ENCODE measurements around the gene PLCH2. TPM values are rescaled to one million over a fixed set of nuclear protein-coding genes. Genes with fewer than 3 reads are reported as not detected.

Gene PLCH2
- total and polyA plus RNA-seq, 2 of the 13 experiments (the other 11 are each of a cell fraction or from before 2014, with no cell fraction given): 0.15 to 0.67 TPM

DNA sequence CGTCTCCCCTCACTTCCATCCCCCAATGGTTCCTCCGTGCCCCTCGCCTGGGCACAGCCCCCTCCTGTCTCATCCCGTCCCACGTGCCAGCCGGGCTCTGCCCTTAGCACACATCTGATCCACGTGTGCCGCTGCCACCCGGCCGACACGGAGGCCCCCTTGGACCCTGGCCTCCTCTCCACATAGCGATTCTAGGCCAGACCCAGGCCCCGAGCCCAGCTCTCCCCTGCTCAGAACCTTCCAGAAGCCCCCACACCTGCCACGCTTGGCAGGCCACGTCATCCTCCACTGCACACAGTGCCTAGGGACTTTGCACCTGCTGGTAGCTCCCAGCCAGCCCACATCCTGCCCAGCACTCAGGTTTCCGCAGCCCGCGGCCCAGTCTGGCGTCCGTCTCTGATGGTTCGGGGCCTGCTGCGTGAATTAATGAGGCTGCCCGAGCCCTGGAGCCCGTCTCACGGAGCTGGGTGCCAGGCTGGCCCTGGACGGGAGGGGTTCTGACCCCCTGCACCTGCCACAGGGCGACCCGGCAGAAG lies 20.1 kb downstream of the PLCH2 start (continued):
- TF ChIP-seq, protein P1, sequence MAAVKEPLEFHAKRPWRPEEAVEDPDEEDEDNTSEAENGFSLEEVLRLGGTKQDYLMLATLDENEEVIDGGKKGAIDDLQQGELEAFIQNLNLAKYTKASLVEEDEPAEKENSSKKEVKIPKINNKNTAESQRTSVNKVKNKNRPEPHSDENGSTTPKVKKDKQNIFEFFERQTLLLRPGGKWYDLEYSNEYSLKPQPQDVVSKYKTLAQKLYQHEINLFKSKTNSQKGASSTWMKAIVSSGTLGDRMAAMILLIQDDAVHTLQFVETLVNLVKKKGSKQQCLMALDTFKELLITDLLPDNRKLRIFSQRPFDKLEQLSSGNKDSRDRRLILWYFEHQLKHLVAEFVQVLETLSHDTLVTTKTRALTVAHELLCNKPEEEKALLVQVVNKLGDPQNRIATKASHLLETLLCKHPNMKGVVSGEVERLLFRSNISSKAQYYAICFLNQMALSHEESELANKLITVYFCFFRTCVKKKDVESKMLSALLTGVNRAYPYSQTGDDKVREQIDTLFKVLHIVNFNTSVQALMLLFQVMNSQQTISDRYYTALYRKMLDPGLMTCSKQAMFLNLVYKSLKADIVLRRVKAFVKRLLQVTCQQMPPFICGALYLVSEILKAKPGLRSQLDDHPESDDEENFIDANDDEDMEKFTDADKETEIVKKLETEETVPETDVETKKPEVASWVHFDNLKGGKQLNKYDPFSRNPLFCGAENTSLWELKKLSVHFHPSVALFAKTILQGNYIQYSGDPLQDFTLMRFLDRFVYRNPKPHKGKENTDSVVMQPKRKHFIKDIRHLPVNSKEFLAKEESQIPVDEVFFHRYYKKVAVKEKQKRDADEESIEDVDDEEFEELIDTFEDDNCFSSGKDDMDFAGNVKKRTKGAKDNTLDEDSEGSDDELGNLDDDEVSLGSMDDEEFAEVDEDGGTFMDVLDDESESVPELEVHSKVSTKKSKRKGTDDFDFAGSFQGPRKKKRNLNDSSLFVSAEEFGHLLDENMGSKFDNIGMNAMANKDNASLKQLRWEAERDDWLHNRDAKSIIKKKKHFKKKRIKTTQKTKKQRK (IDR thresholded peaks at IDR 0.05; ENCODE audit: low read length): no peak
- no peak for TF ChIP-seq KDM2A (CRISPR knock-in tag; IDR thresholded peaks at IDR 0.05; ENCODE audit: borderline replicate concordance, low read depth)
- no peak for TF ChIP-seq BORCS8-MEF2B (CRISPR knock-in tag; IDR thresholded peaks at IDR 0.05)
- no peak for TF ChIP-seq ZNF891 (CRISPR knock-in tag; IDR thresholded peaks at IDR 0.05)
- TF ChIP-seq MAF1 (CRISPR knock-in tag; IDR thresholded peaks at IDR 0.05; ENCODE audit: borderline replicate concordance): no peak
- TF ChIP-seq, protein P2, sequence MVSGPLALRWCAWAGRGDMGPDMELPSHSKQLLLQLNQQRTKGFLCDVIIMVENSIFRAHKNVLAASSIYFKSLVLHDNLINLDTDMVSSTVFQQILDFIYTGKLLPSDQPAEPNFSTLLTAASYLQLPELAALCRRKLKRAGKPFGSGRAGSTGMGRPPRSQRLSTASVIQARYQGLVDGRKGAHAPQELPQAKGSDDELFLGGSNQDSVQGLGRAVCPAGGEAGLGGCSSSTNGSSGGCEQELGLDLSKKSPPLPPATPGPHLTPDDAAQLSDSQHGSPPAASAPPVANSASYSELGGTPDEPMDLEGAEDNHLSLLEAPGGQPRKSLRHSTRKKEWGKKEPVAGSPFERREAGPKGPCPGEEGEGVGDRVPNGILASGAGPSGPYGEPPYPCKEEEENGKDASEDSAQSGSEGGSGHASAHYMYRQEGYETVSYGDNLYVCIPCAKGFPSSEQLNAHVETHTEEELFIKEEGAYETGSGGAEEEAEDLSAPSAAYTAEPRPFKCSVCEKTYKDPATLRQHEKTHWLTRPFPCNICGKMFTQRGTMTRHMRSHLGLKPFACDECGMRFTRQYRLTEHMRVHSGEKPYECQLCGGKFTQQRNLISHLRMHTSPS (CRISPR knock-in tag; IDR thresholded peaks at IDR 0.05; ENCODE audit: low read depth): peak; percentile 75
- no peak for TF ChIP-seq ZZZ3 (CRISPR knock-in tag; IDR thresholded peaks at IDR 0.05; ENCODE audit: borderline replicate concordance)
- TF ChIP-seq NFE2L2 (IDR thresholded peaks at IDR 0.05; ENCODE audit: low read length): no peak
- TF ChIP-seq, protein P3, sequence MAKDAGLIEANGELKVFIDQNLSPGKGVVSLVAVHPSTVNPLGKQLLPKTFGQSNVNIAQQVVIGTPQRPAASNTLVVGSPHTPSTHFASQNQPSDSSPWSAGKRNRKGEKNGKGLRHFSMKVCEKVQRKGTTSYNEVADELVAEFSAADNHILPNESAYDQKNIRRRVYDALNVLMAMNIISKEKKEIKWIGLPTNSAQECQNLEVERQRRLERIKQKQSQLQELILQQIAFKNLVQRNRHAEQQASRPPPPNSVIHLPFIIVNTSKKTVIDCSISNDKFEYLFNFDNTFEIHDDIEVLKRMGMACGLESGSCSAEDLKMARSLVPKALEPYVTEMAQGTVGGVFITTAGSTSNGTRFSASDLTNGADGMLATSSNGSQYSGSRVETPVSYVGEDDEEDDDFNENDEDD (CRISPR knock-in tag; IDR thresholded peaks at IDR 0.05; ENCODE audit: borderline replicate concordance): peak; percentile 17; the same call in 1 of the 2 replicates
- no peak for TF ChIP-seq MIER2 (CRISPR knock-in tag; IDR thresholded peaks at IDR 0.05)
- TF ChIP-seq, protein P4, sequence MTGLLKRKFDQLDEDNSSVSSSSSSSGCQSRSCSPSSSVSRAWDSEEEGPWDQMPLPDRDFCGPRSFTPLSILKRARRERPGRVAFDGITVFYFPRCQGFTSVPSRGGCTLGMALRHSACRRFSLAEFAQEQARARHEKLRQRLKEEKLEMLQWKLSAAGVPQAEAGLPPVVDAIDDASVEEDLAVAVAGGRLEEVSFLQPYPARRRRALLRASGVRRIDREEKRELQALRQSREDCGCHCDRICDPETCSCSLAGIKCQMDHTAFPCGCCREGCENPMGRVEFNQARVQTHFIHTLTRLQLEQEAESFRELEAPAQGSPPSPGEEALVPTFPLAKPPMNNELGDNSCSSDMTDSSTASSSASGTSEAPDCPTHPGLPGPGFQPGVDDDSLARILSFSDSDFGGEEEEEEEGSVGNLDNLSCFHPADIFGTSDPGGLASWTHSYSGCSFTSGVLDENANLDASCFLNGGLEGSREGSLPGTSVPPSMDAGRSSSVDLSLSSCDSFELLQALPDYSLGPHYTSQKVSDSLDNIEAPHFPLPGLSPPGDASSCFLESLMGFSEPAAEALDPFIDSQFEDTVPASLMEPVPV (CRISPR knock-in tag; IDR thresholded peaks at IDR 0.05): no peak
- TF ChIP-seq, protein P5, sequence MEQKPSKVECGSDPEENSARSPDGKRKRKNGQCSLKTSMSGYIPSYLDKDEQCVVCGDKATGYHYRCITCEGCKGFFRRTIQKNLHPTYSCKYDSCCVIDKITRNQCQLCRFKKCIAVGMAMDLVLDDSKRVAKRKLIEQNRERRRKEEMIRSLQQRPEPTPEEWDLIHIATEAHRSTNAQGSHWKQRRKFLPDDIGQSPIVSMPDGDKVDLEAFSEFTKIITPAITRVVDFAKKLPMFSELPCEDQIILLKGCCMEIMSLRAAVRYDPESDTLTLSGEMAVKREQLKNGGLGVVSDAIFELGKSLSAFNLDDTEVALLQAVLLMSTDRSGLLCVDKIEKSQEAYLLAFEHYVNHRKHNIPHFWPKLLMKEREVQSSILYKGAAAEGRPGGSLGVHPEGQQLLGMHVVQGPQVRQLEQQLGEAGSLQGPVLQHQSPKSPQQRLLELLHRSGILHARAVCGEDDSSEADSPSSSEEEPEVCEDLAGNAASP (CRISPR knock-in tag; IDR thresholded peaks at IDR 0.05; ENCODE audit: borderline replicate concordance): no peak
- TF ChIP-seq ZBTB7B (CRISPR knock-in tag; IDR thresholded peaks at IDR 0.05): no peak
- TF ChIP-seq, protein P6, sequence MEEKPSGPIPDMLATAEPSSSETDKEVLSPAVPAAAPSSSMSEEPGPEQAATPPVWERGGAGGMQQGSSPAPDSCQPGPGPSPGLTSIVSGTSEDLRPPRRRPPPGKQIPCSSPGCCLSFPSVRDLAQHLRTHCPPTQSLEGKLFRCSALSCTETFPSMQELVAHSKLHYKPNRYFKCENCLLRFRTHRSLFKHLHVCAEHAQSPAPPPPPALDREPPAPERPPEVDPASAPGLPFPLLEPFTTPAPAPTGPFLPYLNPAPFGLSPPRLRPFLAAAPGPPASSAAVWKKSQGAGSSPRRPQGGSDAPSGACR (CRISPR knock-in tag; IDR thresholded peaks at IDR 0.05): no peak
- peak; percentile 54; the same call in 1 of the 2 replicates for TF ChIP-seq RNF2 (conservative IDR thresholded peaks at IDR 0.05; ENCODE audit: low read depth)
- TF ChIP-seq GABPB1 (CRISPR knock-in tag; IDR thresholded peaks at IDR 0.05): peak; percentile 54
- no peak for TF ChIP-seq TBL1XR1 (IDR thresholded peaks at IDR 0.05; ENCODE audit: borderline replicate concordance, low read length, partially characterized antibody)
- TF ChIP-seq ZNF547 (CRISPR knock-in tag; IDR thresholded peaks at IDR 0.05): peak; percentile 40; the same call in 1 of the 2 replicates
- TF ChIP-seq EHMT2 (IDR thresholded peaks at IDR 0.05; ENCODE audit: borderline replicate concordance, low read depth, low read length): no peak
- no peak for TF ChIP-seq ZNF572 (CRISPR knock-in tag; IDR thresholded peaks at IDR 0.05)

Data from HepG2 (cell line).